Activated CD8-positive, alpha-beta T cell treated with anti-CD3 and anti-CD28 coated beads, Interleukin-2, amount 10 ng/mL, durations not matched to agents 7 days and 5 days (primary cell): Measurements from ENCODE around the gene ELL. TPM values are rescaled to one million over a fixed set of nuclear protein-coding genes. Genes with fewer than 3 reads are reported as not detected.

Experiments used
- ATAC-seq: fragments of 150-1000 bp; cut with Tn5 transposase; one replicate; pipeline ENCODE4 v1.10.0; 2021; ENCODE audit warnings: moderate library complexity
- CTCF ChIA-PET: fragments of 350-600 bp; sonication (Branson Sonifier 250); formaldehyde crosslinking; loops from one replicate; lab custom pipeline; 2021; ENCODE audit warnings: antibody characterized with exemption; lab: Charles Lee
- POLR2A ChIA-PET: fragments of 350-600 bp; sonication (Branson Sonifier 250); formaldehyde crosslinking; loops from one replicate; lab custom pipeline; 2021; ENCODE audit warnings: antibody characterized with exemption; lab: Charles Lee
- DNase-seq: peaks from one replicate; pipeline ENCODE4 v3.0.0-alpha.2; 2020
- H3K27ac Mint-ChIP-seq: one replicate; pipeline ENCODE4 v1.8.0; 2021; ENCODE audit warnings: mild to moderate bottlenecking, mixed read lengths
- H3K27me3 Mint-ChIP-seq: one replicate; pipeline ENCODE4 v1.8.0; 2021; ENCODE audit warnings: low read depth, mixed read lengths
- H3K36me3 Mint-ChIP-seq: one replicate; pipeline ENCODE4 v1.8.0; 2021; ENCODE audit warnings: low read depth, mixed read lengths
- H3K4me1 Mint-ChIP-seq: one replicate; pipeline ENCODE4 v1.8.0; 2021; ENCODE audit warnings: low read depth, mixed read lengths
- H3K4me3 Mint-ChIP-seq: one replicate; pipeline ENCODE4 v1.8.0; 2021; ENCODE audit warnings: mild to moderate bottlenecking, mixed read lengths
- H3K9me3 Mint-ChIP-seq: one replicate; pipeline ENCODE4 v1.8.0; 2022; ENCODE audit warnings: mixed read lengths; ENCODE audit not compliant: insufficient read depth
- total RNA-seq, 2 experiments: library from RNA; stranded (reverse); gene quantifications; one replicate each; pipeline ENCODE4 v1.2.3, GENCODE V29; 2021

ELL gene
- total RNA-seq: 10 to 100 TPM; 20.8 to 22.3 TPM

- Mint-ChIP-seq H3K36me3 (no peaks in the 10 kb centered on the region), H3K4me3 (peak within 1 kb of the TSS; percentile 79), H3K27me3 (no peaks in the 10 kb centered on the region), H3K9me3 (no peaks in the 10 kb centered on the region), H3K27ac (peak within 1 kb of the TSS; percentile 95), H3K4me1 (peaks cover 11% of the 10 kb centered on the region)
- no peak for ATAC-seq
- no peak for DNase-seq
- ChIA-PET CTCF (interaction anchor here (1.0 to 5.0 kb wide), 20 partner anchors 8 to 326 kb away, joined by 3 to 78 read pairs (median 14); partner anchors contain the start of genes KXD1, REX1BD and UBA52), POLR2A (interaction anchor here (0.6 to 3.6 kb wide), 11 partner anchors 9 to 398 kb away, joined by 3 to 28 read pairs (median 7); partner anchors contain the start of genes COPE, DDX49, FKBP8 and KXD1)
These were observed at the start of gene ELL for GRCh38 chr19:18521692-18522123. TSS of gene ELL (minus strand) at chr19:18522070. CDS start at chr19:18522055, 15 bp downstream.

GRCh38 chr19:18568367-18568766, 46.5 kb upstream of the ELL start:
- DNase-seq (no peak), ATAC-seq (no peak)
- peaks cover 66% of the 10 kb centered on the region for H3K36me3 Mint-ChIP-seq
- no peaks in the 10 kb centered on the region for H3K9me3 Mint-ChIP-seq
- CTCF ChIA-PET: interaction anchor here (1.2 kb wide), 1 partner anchor 47 kb away, joined by 3 read pairs; no protein-coding TSS in a partner anchor
- H3K4me1 Mint-ChIP-seq: peaks cover 18% of the 10 kb centered on the region
- H3K4me3 Mint-ChIP-seq: no peak overlapping the region
- H3K27ac Mint-ChIP-seq: no peak overlapping the region
- POLR2A ChIA-PET: interaction anchor here (1.3 kb wide), 1 partner anchor 10 kb away, joined by 7 read pairs; no protein-coding TSS in a partner anchor
- H3K27me3 Mint-ChIP-seq: no peaks in the 10 kb centered on the region

- H3K36me3 Mint-ChIP-seq: peaks cover 58% of the 10 kb centered on the region
- CTCF ChIA-PET: interaction anchor here (0.9 kb wide), 1 partner anchor 23 kb away, joined by 3 read pairs; the partner anchor contains the start of gene FKBP8
- DNase-seq (no peak), ATAC-seq (no peak)
- H3K4me3 Mint-ChIP-seq: no peak overlapping the region
- POLR2A ChIA-PET: interaction anchor here (0.8 kb wide), 1 partner anchor 9 kb away, joined by 3 read pairs; no protein-coding TSS in a partner anchor
- no peak overlapping the region for H3K27ac Mint-ChIP-seq
- H3K4me1 Mint-ChIP-seq: peaks cover 6% of the 10 kb centered on the region
- H3K27me3 Mint-ChIP-seq: no peaks in the 10 kb centered on the region
- no peaks in the 10 kb centered on the region for H3K9me3 Mint-ChIP-seq
These were observed 45.1 kb upstream of the ELL start for GRCh38 chr19:18566953-18567352.

GRCh38 chr19:18562086-18562485, 40.2 kb upstream of the ELL start:
- H3K4me3 Mint-ChIP-seq: no peak overlapping the region
- ATAC-seq (no peak), DNase-seq (no peak)
- H3K4me1 Mint-ChIP-seq: peaks cover 24% of the 10 kb centered on the region
- ChIA-PET POLR2A (no interaction called here), CTCF (no interaction called here)
- peaks cover 34% of the 10 kb centered on the region for H3K36me3 Mint-ChIP-seq
- no peak overlapping the region for H3K27ac Mint-ChIP-seq
- H3K27me3 Mint-ChIP-seq: no peaks in the 10 kb centered on the region
- H3K9me3 Mint-ChIP-seq: no peaks in the 10 kb centered on the region

- Mint-ChIP-seq H3K9me3 (no peaks in the 10 kb centered on the region), H3K27ac (peak overlapping the region; percentile 75), H3K27me3 (no peaks in the 10 kb centered on the region), H3K36me3 (peaks cover 25% of the 10 kb centered on the region), H3K4me3 (peak overlapping the region; percentile 94), H3K4me1 (peaks cover 26% of the 10 kb centered on the region)
- POLR2A ChIA-PET: interaction anchor here (0.9 to 2.9 kb wide), 2 partner anchors 12 to 15 kb away, joined by 3 to 44 read pairs; partner anchors contain the start of gene UBA52
- DNase-seq (no peak), ATAC-seq (no peak)
- CTCF ChIA-PET: interaction anchor here (0.7 to 4.6 kb wide), 4 partner anchors 15 to 296 kb away, joined by 3 to 37 read pairs (median 30); partner anchors contain the start of genes ELL, FKBP8 and REX1BD
These were observed 37.8 kb upstream of the ELL start for GRCh38 chr19:18559685-18560084.

GRCh38 chr19:18558604-18559003, 36.7 kb upstream of the ELL start:
- ATAC-seq (no peak), DNase-seq (no peak)
- Mint-ChIP-seq H3K4me3 (peak overlapping the region; percentile 94), H3K27me3 (no peaks in the 10 kb centered on the region), H3K9me3 (no peaks in the 10 kb centered on the region), H3K4me1 (peaks cover 26% of the 10 kb centered on the region), H3K27ac (peak overlapping the region; percentile 91), H3K36me3 (peaks cover 18% of the 10 kb centered on the region)
- CTCF ChIA-PET: interaction anchor here (1.1 to 4.6 kb wide), 7 partner anchors 13 to 38 kb away, joined by 3 to 37 read pairs (median 14); partner anchors contain the start of genes ELL, FKBP8, REX1BD and UBA52
- POLR2A ChIA-PET: interaction anchor here (0.9 to 4.0 kb wide), 9 partner anchors 9 to 52 kb away, joined by 3 to 44 read pairs (median 8); partner anchors contain the start of genes ELL, FKBP8, REX1BD and UBA52

GRCh38 chr19:18558202-18558555, 36.3 kb upstream of the ELL start:
- peaks cover 17% of the 10 kb centered on the region for H3K36me3 Mint-ChIP-seq
- peaks cover 26% of the 10 kb centered on the region for H3K4me1 Mint-ChIP-seq
- ChIA-PET CTCF (interaction anchor here (1.1 to 4.6 kb wide), 9 partner anchors 13 to 107 kb away, joined by 3 to 37 read pairs (median 6); partner anchors contain the start of genes ELL, FKBP8, REX1BD and UBA52), POLR2A (interaction anchor here (0.9 to 4.0 kb wide), 11 partner anchors 9 to 236 kb away, joined by 3 to 44 read pairs (median 7); partner anchors contain the start of genes ELL, FKBP8, REX1BD and UBA52)
- H3K27me3 Mint-ChIP-seq: no peaks in the 10 kb centered on the region
- DNase-seq (no peak), ATAC-seq (no peak)
- peak overlapping the region; percentile 94 for H3K4me3 Mint-ChIP-seq
- no peaks in the 10 kb centered on the region for H3K9me3 Mint-ChIP-seq
- peak overlapping the region; percentile 91 for H3K27ac Mint-ChIP-seq

- Mint-ChIP-seq H3K27ac (peak within 1 kb of the TSS; percentile 94), H3K36me3 (peaks cover 12% of the 10 kb centered on the region), H3K9me3 (no peaks in the 10 kb centered on the region), H3K4me3 (peak within 1 kb of the TSS; percentile 94), H3K27me3 (no peaks in the 10 kb centered on the region), H3K4me1 (peaks cover 26% of the 10 kb centered on the region)
- ChIA-PET POLR2A (interaction anchor here (0.7 to 4.0 kb wide), 12 partner anchors 10 to 236 kb away, joined by 3 to 44 read pairs (median 6); partner anchors contain the start of genes ELL, FKBP8, REX1BD and UBA52), CTCF (interaction anchor here (1.1 to 4.6 kb wide), 9 partner anchors 13 to 107 kb away, joined by 3 to 37 read pairs (median 6); partner anchors contain the start of genes ELL, FKBP8, REX1BD and UBA52)
- ATAC-seq: peak; percentile 98
- peak; percentile 100 for DNase-seq
These were observed 35.7 kb upstream of the ELL start, which contains the start of gene KXD1 for GRCh38 chr19:18557411-18558201. TSS of gene KXD1 (plus strand) at chr19:18557870. CDS start at chr19:18562057, 4,187 bp downstream.

- no peak for ATAC-seq
- CTCF ChIA-PET: interaction anchor here (0.6 to 1.8 kb wide), 2 partner anchors 90 to 163 kb away, joined by 4 to 5 read pairs; no protein-coding TSS in a partner anchor
- Mint-ChIP-seq H3K36me3 (no peaks in the 10 kb centered on the region), H3K4me3 (no peak overlapping the region), H3K9me3 (no peaks in the 10 kb centered on the region), H3K27ac (no peak overlapping the region), H3K27me3 (peaks cover 2% of the 10 kb centered on the region), H3K4me1 (no peaks in the 10 kb centered on the region)
- DNase-seq: no peak
- POLR2A ChIA-PET: no interaction called here
These were observed 29.8 kb upstream of the ELL start for GRCh38 chr19:18551631-18552030.

- CTCF ChIA-PET: interaction anchor here (0.7 to 3.2 kb wide), 13 partner anchors 9 to 303 kb away, joined by 3 to 37 read pairs (median 3); partner anchors contain the start of genes KXD1, REX1BD and UBA52
- peak; percentile 93 for DNase-seq
- H3K9me3 Mint-ChIP-seq: no peaks in the 10 kb centered on the region
- H3K4me3 Mint-ChIP-seq: peak overlapping the region; percentile 93
- no peaks in the 10 kb centered on the region for H3K27me3 Mint-ChIP-seq
- peaks cover 18% of the 10 kb centered on the region for H3K36me3 Mint-ChIP-seq
- peak overlapping the region; percentile 99 for H3K27ac Mint-ChIP-seq
- peak; percentile 87 for ATAC-seq
- POLR2A ChIA-PET: interaction anchor here (0.6 to 1.8 kb wide), 13 partner anchors 8 to 223 kb away, joined by 3 to 31 read pairs (median 4); partner anchors contain the start of genes ELL, KXD1, REX1BD and SSBP4
- peaks cover 30% of the 10 kb centered on the region for H3K4me1 Mint-ChIP-seq
These were observed 22.1 kb upstream of the ELL start for GRCh38 chr19:18543814-18544475.
